GM21619 (cell line): Measurements from ENCODE around the gene EFCAB6.

Experiments
- ATAC-seq: cut with Tn5 transposase; IDR thresholded peaks from one replicate; pipeline ENCODE4 v1.9.1; 2021; ENCODE audit not compliant: unreplicated experiment

EFCAB6 gene

DNA sequence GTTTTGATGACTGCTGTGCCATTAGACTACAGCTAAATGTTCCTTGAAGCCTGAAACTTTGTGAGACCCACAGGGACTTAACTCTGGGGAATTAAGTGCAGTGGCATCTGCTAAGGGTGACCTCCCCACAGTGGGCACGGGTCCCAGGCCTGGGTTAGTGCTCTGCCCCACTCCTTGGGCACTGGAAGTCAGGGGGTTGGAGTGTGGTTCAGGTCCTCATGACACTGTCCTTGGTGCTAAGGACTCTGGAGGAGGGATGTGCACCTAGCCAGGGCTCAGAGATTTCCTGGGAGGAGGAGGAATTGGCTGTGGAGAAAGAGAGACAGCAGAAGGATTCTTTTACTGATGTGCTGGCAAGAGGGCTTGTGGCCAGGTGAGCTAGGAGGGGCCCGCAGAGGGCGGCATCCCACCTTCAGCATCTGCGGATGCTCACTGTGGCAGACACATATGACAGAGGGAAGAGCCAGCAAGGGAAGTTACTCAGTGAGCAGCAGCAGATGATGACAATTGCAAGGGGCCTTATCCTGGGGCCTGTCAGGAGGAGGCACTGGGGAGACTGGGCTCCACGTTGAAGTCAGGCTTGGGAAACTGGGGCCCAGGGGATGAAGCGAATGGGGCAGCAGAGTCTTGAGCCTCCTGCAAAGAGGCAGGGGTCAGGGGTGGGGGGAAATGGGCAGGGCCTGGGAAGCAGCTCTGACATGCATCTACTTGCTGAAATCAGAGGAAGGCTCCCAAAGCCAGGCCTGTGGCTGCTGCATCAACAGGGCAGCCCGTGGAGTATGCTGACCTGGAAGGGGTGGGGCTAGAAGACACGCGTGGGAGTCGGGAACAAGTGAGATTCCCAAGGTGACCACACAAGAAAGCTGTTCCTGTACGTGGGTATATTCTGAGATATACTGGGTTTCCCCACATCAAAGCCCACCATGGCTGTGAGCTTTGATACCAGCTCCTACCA lies 256.3 kb downstream of the EFCAB6 start:
- no peak for ATAC-seq

DNA sequence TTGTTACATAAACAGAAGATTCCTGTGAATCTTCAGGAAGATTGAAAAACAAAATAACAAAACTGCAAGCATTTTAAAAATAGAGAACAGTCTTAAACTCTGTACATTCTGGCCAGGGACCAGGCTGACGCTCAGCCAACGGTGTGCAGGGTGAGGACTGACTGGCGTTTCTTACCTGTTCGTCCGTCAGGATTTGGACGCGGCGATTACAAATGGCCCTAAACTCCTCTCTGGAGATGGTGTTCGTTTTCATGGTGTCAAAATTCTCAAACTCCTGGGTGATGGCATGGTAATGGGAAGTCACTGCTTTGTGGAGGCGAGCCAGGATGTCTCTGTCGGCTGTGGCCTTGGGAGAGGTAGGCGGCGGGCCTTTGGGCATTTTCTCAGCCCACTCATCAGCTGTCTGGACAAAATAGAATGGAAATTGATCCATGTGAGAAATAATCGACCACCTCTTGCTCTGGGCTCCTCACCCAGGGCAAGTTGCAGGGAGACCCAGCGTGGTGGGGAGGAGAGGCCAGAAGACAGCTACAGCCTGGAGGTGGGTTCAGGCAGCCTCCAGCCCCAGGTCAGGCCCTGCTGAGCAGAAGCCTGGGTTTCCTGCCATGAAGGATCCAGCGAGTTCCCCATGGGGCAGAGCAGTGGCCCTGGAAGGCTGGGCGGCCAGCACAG lies 257.3 kb downstream of the EFCAB6 start:
- no peak for ATAC-seq

DNA sequence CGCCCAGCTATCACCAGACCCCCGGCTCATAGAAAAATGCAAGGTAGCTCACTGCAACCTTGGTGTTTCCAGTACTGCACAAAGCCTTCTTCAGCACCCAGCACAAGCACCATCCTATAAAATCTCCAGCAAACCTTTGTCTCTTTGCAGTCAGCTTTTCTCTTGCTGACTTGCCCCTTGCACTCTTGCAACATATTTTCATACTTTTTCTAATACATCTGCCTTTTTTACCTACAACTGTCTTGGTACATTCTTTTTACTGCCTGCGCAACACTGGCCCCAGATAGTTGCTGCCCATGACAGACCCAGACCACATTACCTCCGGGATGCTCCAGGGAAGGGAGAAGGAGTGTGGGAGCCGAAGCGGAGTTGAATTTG lies 257.9 kb downstream of the EFCAB6 start:
- no peak for ATAC-seq

DNA sequence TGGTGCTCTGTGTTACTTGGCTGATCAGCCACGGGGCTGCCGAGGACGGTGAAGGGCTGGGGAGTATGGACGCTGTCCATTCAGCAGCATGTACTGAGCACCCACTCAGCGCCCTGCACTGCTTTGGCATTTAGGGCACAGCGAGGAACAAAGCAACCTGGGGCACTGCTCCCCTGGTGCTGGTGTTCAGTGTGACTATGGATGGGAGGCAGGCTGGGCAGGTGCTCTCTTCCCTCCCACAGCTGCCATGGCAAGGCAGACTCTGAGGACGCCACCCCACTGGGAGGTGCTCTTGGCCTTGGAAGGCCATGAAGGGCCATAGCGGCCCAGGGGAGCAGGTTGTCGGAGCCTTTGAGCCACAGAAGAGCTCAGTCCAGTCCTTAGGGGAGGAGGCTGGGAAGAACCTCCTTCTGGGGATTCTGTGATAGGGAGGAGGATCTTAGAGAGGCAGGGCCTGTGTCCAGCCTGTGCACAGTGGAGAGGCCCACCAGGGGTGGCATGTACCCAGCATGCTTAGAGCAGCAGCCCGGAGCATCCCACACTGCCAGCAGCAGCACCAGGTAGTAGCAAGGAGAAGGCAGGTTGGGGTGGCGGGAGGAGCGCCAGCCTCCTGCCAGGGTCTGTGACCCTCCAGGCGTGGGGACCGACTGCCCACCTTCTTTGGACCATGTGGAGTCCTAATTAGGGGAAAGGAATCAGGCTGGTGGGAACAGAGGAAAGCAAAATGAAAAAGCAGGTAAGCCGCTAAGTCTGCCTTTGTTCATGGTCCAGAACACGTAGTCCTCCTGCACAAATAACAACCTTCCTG lies 258.4 kb downstream of the EFCAB6 start:
- no peak for ATAC-seq

DNA sequence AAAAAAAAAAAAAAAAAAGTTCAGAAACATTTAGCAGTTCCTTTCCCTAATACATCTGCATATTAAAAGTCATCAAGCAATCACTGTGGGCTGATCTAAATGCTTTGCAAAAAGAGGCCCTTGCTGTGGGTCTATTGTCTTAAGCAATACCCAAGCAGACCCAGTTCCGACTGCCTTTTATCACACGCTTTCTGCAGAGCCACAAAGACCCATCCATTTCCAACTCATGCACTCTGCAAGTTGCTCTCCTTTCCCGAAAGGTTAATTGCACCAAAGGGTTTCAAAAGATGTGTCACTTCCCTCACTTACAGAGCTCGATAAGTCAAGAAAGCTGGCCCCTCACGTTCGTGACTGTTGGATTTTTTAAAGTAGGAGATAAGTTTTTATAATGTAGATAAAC lies 261.4 kb downstream of the EFCAB6 start:
- no peak for ATAC-seq

GRCh38 chr22:43550024-43550620 lies 262.0 kb downstream of the EFCAB6 start:
- no peak for ATAC-seq

DNA sequence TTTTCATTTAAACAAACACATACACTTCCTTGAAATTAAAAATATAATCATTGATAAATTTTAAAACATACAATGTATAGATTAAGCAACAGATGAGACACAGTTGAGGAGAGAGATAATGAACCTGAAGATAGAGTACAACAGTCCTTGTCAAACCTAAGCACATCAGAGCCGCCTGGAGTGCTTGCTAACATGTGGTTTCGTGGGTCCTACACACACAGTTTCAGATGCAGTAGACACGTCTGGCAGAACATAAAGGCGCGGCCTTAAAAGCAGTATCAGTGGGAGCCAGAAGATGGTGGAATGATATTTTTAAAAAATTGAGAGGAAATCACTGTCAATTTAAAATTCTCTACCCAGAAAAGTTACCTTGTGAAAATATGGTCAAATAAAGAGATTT lies 265.9 kb downstream of the EFCAB6 start:
- no peak for ATAC-seq

- ATAC-seq, result no peak
Measured at GRCh38 chr22:43544289-43544673, 267.8 kb downstream of the EFCAB6 start.

DNA sequence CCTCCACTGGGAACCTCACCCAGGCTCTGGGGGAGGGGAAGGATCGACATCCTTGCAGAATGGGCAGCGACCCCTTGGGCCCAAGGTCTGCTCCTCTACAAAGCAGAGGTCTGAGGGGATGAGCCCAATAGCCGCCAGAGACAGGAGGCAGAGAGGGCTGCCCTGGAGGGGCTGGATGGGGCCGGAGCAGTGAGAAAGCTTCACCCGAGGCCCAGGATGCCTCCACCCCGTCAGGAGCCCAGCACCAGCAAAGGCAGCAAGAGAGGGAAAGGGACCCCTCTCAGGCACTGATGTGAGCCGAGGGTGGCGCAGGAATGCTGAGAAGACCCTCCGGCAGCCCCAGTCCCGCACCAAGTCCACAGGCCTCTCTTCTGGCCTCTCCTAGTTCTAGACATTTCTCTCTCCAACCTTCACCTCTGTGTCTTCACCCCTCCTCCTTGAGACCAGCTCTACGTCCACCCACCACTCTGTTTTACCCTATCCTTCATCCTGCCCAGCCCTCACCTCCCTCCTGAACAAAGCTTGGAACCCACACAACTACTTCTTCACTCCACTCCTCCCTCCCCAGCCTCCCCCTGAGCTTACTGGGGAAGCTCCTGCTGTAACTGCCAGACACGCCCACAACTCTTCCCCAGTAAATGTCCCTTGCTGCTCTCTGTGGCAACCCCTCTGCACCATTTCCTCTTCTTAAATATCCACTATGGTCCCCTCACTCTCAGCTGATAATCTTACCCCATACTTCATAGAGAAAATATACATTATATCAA lies 268.4 kb downstream of the EFCAB6 start:
- no peak for ATAC-seq

DNA sequence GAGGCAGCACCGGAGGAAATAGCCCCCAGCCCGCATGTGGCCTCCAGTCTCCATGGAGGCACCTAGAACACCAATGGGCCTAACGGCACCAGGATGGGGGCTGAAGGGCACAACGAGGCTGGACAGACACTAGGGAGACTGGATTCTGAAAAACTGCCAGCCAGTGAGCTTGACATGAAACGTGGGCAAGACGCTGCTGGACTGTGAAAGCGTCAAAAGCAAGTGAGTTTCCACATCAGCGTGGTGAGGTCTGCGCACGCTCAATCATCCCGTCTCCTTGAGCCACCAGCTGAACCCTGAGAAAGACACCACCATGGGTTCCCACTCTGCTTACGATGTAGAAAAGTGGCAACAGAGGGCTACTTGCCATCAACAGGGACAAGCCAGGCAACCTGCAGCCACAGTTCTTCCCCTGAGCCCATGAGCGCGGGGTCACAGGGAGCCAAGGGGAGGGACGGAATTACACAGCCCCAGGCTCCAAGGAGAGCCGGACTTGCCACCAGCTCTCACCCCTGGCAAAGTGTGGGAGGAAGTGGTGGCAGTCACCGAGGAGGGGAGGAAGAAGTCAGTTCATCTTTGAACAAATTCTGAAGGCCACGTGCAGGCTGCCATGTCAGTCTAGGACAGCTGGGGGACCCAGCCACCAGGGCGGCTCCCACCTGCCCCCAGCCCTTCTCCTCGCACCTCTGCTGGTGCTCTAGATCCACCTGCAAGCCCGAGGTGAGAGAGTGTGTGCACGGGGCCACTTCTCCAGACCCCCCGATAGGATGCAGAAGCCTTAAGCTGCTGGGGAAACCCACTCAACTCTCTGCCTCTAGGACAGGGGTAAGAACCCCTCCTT lies 269.2 kb downstream of the EFCAB6 start:
- ATAC-seq, result no peak

DNA sequence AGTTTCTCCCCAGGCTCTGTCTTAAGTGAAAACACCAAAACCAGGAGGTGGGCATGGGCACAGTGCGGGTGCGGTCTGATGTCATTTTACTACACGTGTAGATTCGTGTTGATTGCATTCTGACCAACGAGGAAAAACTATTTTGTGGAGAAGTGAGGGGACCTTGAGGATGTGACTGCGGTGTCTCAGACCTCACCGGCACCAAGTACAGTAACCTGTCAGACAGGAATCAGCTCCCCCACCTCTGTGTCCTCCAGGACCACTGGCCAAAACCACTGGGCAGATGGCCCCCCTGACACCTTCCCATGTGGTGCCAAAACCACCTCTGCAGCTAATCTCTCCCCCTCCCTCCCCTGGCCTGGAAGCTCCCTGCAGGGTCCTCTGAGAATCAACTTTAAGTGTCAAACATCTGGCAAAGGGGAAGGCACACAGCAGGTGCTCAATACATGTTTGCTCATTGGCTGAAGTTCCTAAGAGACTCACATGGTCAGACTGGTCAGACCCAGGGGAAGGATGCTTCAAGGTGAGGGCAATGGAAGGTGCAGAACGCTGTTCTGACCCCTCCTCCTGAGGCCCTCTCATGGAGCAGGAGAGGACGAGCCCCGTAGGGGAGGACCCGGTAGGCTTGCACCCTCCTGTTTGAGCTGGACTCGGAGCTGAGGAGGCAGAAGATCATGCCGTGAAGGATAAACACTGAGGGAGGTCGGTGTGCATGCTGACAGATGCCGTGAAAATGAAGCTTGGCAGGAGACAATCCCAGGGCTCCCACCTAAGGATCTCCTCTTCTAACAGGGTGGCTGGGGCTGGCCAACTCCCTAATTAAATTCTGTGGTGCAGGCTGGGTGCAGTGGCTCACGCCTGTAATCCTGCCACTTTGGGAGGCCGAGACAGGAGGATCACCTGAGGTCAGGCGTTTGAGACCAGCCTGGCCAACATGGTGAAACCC lies 270.4 kb downstream of the EFCAB6 start:
- ATAC-seq, result no peak

DNA sequence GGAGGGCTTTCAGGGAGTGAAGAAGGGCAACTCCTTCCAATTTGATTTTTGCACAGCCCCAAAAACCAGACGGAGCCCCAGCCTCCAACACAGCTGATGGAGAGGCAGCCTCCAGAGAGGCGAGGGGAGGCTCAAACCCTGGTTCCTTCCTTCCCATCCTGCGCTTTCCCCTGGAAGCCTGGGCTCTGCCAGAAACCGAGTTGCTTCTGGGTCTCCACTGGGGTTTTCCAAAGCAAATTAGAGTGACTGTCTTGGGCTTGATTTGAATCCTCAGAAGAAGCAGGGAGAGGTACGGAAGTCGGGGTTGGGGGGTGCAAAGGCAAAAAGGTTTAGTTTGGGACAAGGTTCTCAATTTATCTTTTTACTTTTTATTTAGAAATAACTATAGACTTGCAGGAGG lies 271.1 kb downstream of the EFCAB6 start:
- no peak for ATAC-seq

GRCh38 chr22:43540529-43540923 lies 271.6 kb downstream of the EFCAB6 start:
- ATAC-seq, result no peak

DNA sequence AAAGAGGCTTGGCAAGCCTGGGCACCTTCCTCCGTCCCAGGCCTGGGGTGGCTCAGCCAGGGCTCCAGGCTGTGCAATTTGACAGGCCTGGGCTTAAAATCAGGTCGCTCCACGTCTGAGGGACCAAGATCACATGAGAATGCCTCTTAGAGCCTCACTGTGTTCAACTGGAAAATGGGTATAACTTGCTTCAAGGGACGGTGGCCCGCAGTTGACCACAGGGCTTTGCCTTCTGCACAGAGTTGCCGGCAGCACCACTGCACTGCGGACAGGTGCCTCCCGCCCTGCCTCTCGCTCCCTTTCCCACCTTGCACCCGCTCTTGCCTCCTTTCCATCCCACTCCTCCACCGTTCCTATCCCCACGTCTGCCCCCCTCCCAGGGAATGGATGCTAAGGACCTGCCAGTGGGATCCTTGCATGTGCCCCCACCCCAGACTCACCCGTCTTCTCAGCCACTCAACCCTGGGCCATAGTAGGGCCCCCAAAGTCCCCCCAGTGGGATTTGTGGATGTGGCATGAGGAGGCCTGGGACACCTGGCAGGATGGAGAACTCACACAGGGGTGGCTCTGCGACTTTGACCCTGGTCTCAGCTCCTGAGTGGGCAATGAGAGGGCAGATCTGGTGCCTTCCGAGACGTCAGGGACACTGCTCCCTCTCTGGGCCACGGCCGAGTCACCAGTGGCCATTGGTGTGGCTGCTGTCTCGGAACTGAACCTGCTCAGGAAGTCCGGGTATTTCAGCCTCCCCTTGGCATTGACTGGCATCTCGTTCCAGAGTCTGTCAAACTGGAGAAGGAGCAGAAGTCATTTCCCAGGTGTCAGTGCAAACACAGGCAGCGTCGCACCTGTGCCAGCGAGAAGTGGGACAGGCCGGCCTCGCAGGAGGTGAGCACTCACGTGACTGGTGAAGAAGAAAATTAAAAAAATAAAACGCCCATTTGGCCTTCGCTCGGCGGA lies 272.3 kb downstream of the EFCAB6 start:
- ATAC-seq, result no peak

DNA sequence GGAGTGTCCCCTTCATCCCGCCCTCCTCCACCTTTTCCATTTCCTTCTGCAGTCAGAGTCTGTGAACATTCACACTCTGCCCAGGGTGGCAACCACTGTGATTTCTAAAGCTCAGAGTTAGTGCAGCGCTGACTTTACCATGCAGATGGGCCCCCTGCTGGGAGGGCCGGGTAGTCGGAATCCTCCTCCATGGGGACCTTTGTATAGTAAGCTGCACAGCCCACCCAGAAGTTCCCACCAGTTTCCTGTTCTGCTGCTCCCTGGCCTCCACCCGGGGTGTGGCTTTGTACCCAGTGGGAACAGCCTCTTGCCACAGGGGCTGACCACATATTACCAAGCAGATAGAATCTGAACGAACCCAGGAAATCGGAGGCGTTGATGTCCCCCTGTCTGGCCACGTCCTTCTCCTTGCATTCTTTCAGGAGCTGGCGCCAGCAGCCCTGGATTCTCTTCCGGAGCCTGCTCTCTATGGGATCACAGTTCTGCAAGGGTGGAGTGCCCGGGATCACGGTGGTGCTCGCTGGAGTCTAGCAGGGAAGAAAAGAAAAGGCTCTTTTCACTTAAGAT lies 275.0 kb downstream of the EFCAB6 start:
- ATAC-seq, result no peak

GRCh38 chr22:43535741-43536140 lies 276.4 kb downstream of the EFCAB6 start:
- no peak for ATAC-seq

- no peak for ATAC-seq
Measured at GRCh38 chr22:43535336-43535735, 276.8 kb downstream of the EFCAB6 start.
